ENCODE data around the gene KRTAP12-3. TPM values are rescaled to one million over a fixed set of nuclear protein-coding genes. Genes with fewer than 3 reads are reported as not detected.

The KRTAP12-3 gene
- not detected in 2 replicates for polyA plus RNA-seq

GRCh38 chr21:44657635-44658540, at the start of gene KRTAP12-3:
KRTAP12-3 (plus strand) TSS chr21:44657932; CDS start chr21:44657980, 48 bp downstream.

GRCh38 chr21:44612029-44612486, 45.7 kb upstream of the KRTAP12-3 start, which contains the start of gene KRTAP10-8:
KRTAP10-8 (plus strand) TSS chr21:44612079; CDS start chr21:44612101, 22 bp downstream.

GRCh38 chr21:44626673-44627143, 31.0 kb upstream of the KRTAP12-3 start, which contains the start of gene KRTAP10-9:
KRTAP10-9 (plus strand) TSS chr21:44627093; CDS start chr21:44627172, 79 bp downstream.

GRCh38 chr21:44637018-44637850, 20.5 kb upstream of the KRTAP12-3 start, which contains the start of gene KRTAP10-10:
KRTAP10-10 (plus strand) TSS chr21:44637356; CDS start chr21:44637418, 62 bp downstream.

GRCh38 chr21:44646366-44647221, 11.1 kb upstream of the KRTAP12-3 start, which contains the start of gene KRTAP10-11:
KRTAP10-11 (plus strand) TSS chr21:44646414; CDS start chr21:44646459, 45 bp downstream.

GRCh38 chr21:44654576-44655175, 3.1 kb upstream of the KRTAP12-3 start, which contains the start of gene KRTAP12-4:
KRTAP12-4 (minus strand) TSS chr21:44654659; CDS start chr21:44654614, 45 bp downstream.

GRCh38 chr21:44666401-44667320, 8.9 kb downstream of the KRTAP12-3 start, which contains the start of gene KRTAP12-2:
KRTAP12-2 (minus strand) TSS chr21:44666927; CDS start chr21:44666886, 41 bp downstream.

GRCh38 chr21:44681861-44682579, 24.3 kb downstream of the KRTAP12-3 start, which contains the start of gene KRTAP12-1:
KRTAP12-1 (minus strand) TSS chr21:44682163; CDS start chr21:44682123, 40 bp downstream.

GRCh38 chr21:44697172-44697810, 39.6 kb downstream of the KRTAP12-3 start, which contains the start of gene KRTAP10-12:
KRTAP10-12 (plus strand) TSS chr21:44697172; CDS start chr21:44697202, 30 bp downstream.

Other genes with a start within 250 kb of the KRTAP12-3 start
- not detected in 2 replicates for gene LRRC3, start 202.4 kb upstream of the KRTAP12-3 start, polyA plus RNA-seq
- not detected in 2 replicates for gene KRTAP10-1, start 117.7 kb upstream of the KRTAP12-3 start, polyA plus RNA-seq
- not detected in 2 replicates for gene KRTAP10-2, start 106.4 kb upstream of the KRTAP12-3 start, polyA plus RNA-seq
- not detected in 2 replicates for gene KRTAP10-3, start 99.1 kb upstream of the KRTAP12-3 start, polyA plus RNA-seq
- not detected in 2 replicates for gene KRTAP10-4, start 84.2 kb upstream of the KRTAP12-3 start, polyA plus RNA-seq
- gene KRTAP10-5, start 77.3 kb upstream of the KRTAP12-3 start, polyA plus RNA-seq = not detected in 2 replicates
- not detected in 2 replicates for gene KRTAP10-6, start 65.4 kb upstream of the KRTAP12-3 start, polyA plus RNA-seq
- gene KRTAP10-7, start 57.3 kb upstream of the KRTAP12-3 start, polyA plus RNA-seq = not detected in 2 replicates
- gene KRTAP10-8, start 45.9 kb upstream of the KRTAP12-3 start, polyA plus RNA-seq = not detected in 2 replicates
- not detected in 2 replicates for gene KRTAP10-9, start 30.8 kb upstream of the KRTAP12-3 start, polyA plus RNA-seq
- not detected in 2 replicates for gene KRTAP10-10, start 20.6 kb upstream of the KRTAP12-3 start, polyA plus RNA-seq
- gene KRTAP10-11, start 11.5 kb upstream of the KRTAP12-3 start, polyA plus RNA-seq = not detected in 2 replicates
- not detected in 2 replicates for gene KRTAP12-4, start 3.3 kb upstream of the KRTAP12-3 start, polyA plus RNA-seq
- not detected in 2 replicates for gene KRTAP12-2, start 9.0 kb downstream of the KRTAP12-3 start, polyA plus RNA-seq
- gene KRTAP12-1, start 24.2 kb downstream of the KRTAP12-3 start, polyA plus RNA-seq = not detected in 2 replicates
- gene KRTAP10-12, start 39.2 kb downstream of the KRTAP12-3 start, polyA plus RNA-seq = not detected in 2 replicates
- gene TSPEAR, start 53.6 kb downstream of the KRTAP12-3 start, polyA plus RNA-seq = not detected in 2 replicates
- 18.6 and 38.5 TPM in 2 replicates for gene UBE2G2, start 143.9 kb downstream of the KRTAP12-3 start, polyA plus RNA-seq
- gene SUMO3, start 160.1 kb downstream of the KRTAP12-3 start, polyA plus RNA-seq = 66.7 and 90.6 TPM in 2 replicates
- 9.0 and 12.0 TPM in 2 replicates for gene PTTG1IP, start 215.8 kb downstream of the KRTAP12-3 start, polyA plus RNA-seq

All from Purkinje cell (primary cell).